ENCODE results near the gene TMEM247. TPM values are rescaled to one million over a fixed set of nuclear protein-coding genes. Genes with fewer than 3 reads are reported as not detected.

The TMEM247 gene
- total RNA-seq, 1 experiment from 2014 or later, result not detected

- peaks cover 21% of the 10 kb centered on the region for H3K9me3 Mint-ChIP-seq
- ChIA-PET POLR2A (interaction anchor here (0.7 kb wide), 1 partner anchor 15 kb away, joined by 3 read pairs; no protein-coding TSS in a partner anchor), CTCF (no interaction called here)
- DNase-seq (ENCODE audit: low spot score) (no peak), ATAC-seq (no peak)
- H3K36me3 Mint-ChIP-seq, result no peaks in the 10 kb centered on the region
- no peak overlapping the region for H3K27ac Mint-ChIP-seq
- no peak overlapping the region for H3K4me3 Mint-ChIP-seq
- no peaks in the 10 kb centered on the region; the same call in 1 of the 2 replicates for H3K27me3 Mint-ChIP-seq (ENCODE audit: low read depth)
- TF ChIP-seq CTCF (IDR thresholded peaks at IDR 0.05) (no peak), ZNF232 (CRISPR knock-in tag; IDR thresholded peaks at IDR 0.05) (no peak), E2F1 (CRISPR knock-in tag; IDR thresholded peaks at IDR 0.05) (no peak), NR3C1 (CRISPR knock-in tag; conservative IDR thresholded peaks at IDR 0.05; ENCODE audit: low read depth) (no peak), CREM (CRISPR knock-in tag; IDR thresholded peaks at IDR 0.05) (no peak)
- H3K4me1 Mint-ChIP-seq, result no peaks in the 10 kb centered on the region
These were observed 29.7 kb upstream of the TMEM247 start for GRCh38 chr2:46449700-46450099.

GRCh38 chr2:46451131-46451711 is 28.1 kb upstream of the TMEM247 start:
- CTCF ChIA-PET, result no interaction called here
- TF ChIP-seq IRF2 (CRISPR knock-in tag; IDR thresholded peaks at IDR 0.05; ENCODE audit: borderline replicate concordance, low read depth) (no peak), MLX (CRISPR knock-in tag; IDR thresholded peaks at IDR 0.05) (no peak), CREM (CRISPR knock-in tag; IDR thresholded peaks at IDR 0.05) (no peak), PRRX2 (CRISPR knock-in tag; IDR thresholded peaks at IDR 0.05) (no peak), E2F4 (CRISPR knock-in tag; IDR thresholded peaks at IDR 0.05; ENCODE audit: borderline replicate concordance, low read depth) (no peak), ZNF121 (CRISPR knock-in tag; IDR thresholded peaks at IDR 0.05) (no peak), TP53 (CRISPR knock-in tag; IDR thresholded peaks at IDR 0.05) (no peak), ZBTB21 (CRISPR knock-in tag; IDR thresholded peaks at IDR 0.05; ENCODE audit: borderline replicate concordance) (no peak), GABPB1 (CRISPR knock-in tag; IDR thresholded peaks at IDR 0.05) (no peak), TEAD1 (CRISPR knock-in tag; IDR thresholded peaks at IDR 0.05) (no peak), ATF3 (CRISPR knock-in tag; conservative IDR thresholded peaks at IDR 0.05) (no peak), GRHL2 (CRISPR knock-in tag; IDR thresholded peaks at IDR 0.05; ENCODE audit: insufficient replicate concordance, severe bottlenecking) (no peak), ATF2 (CRISPR knock-in tag; IDR thresholded peaks at IDR 0.05; ENCODE audit: borderline replicate concordance, low read depth) (no peak), CTCF (IDR thresholded peaks at IDR 0.05) (no peak)

More at GRCh38 chr2:46451131-46451711, 28.1 kb upstream of the TMEM247 start:
- Mint-ChIP-seq H3K4me1 (no peaks in the 10 kb centered on the region), H3K9me3 (peaks cover 15% of the 10 kb centered on the region), H3K4me3 (no peak overlapping the region), H3K36me3 (no peaks in the 10 kb centered on the region), H3K27me3 (ENCODE audit: low read depth) (no peaks in the 10 kb centered on the region; the same call in 1 of the 2 replicates), H3K27ac (no peak overlapping the region)
- POLR2A ChIA-PET, result no interaction called here
- DNase-seq (ENCODE audit: low spot score), result no peak
- no peak for ATAC-seq

All from WTC11 (cell line).